ENCODE results near the gene SERPINH1.

Gene SERPINH1

GRCh38 chr11:75553889-75554257, 8.2 kb upstream of the SERPINH1 start:
- TF ChIP-seq EP300 (IDR thresholded peaks at IDR 0.05; ENCODE audit: borderline replicate concordance): no peak
- no peak for TF ChIP-seq NFIC (IDR thresholded peaks at IDR 0.05)
- no peak for TF ChIP-seq REST (IDR thresholded peaks at IDR 0.05; ENCODE audit: low read depth)
- no peak for TF ChIP-seq CREB1 (IDR thresholded peaks at IDR 0.05; ENCODE audit: low read depth)
- no peak for TF ChIP-seq RAD21 (IDR thresholded peaks at IDR 0.05; ENCODE audit: low read depth)
- TF ChIP-seq USF1 (IDR thresholded peaks at IDR 0.05): no peak
- TF ChIP-seq MAX (IDR thresholded peaks at IDR 0.05): no peak
- no peak for TF ChIP-seq TCF12 (IDR thresholded peaks at IDR 0.05; ENCODE audit: low read depth)
- TF ChIP-seq CEBPB (IDR thresholded peaks at IDR 0.05): no peak
- no peak for TF ChIP-seq ZBTB7A (IDR thresholded peaks at IDR 0.05; ENCODE audit: low read depth)
- TF ChIP-seq TAF1 (IDR thresholded peaks at IDR 0.05; ENCODE audit: low read depth): no peak
- TF ChIP-seq TEAD4 (IDR thresholded peaks at IDR 0.05): no peak
- no peak for TF ChIP-seq EGR1 (IDR thresholded peaks at IDR 0.05)
- no peak for TF ChIP-seq YY1 (IDR thresholded peaks at IDR 0.05; ENCODE audit: low read depth)
- TF ChIP-seq FOXM1 (IDR thresholded peaks at IDR 0.05; ENCODE audit: borderline replicate concordance, low read depth): no peak

- TF ChIP-seq TEAD4 (IDR thresholded peaks at IDR 0.05) (no peak), TAF1 (IDR thresholded peaks at IDR 0.05; ENCODE audit: low read depth) (no peak), MAX (IDR thresholded peaks at IDR 0.05) (no peak), EGR1 (IDR thresholded peaks at IDR 0.05) (no peak), RAD21 (IDR thresholded peaks at IDR 0.05; ENCODE audit: low read depth) (no peak), NFIC (IDR thresholded peaks at IDR 0.05) (peak; percentile 76)
These were observed 7.6 kb upstream of the SERPINH1 start for GRCh38 chr11:75554258-75555022.

GRCh38 chr11:75555079-75555811, 6.8 kb upstream of the SERPINH1 start:
- TF ChIP-seq CREB1 (IDR thresholded peaks at IDR 0.05; ENCODE audit: low read depth) (no peak), EGR1 (IDR thresholded peaks at IDR 0.05) (no peak), RAD21 (IDR thresholded peaks at IDR 0.05; ENCODE audit: low read depth) (no peak), FOXM1 (IDR thresholded peaks at IDR 0.05; ENCODE audit: borderline replicate concordance, low read depth) (no peak), EP300 (IDR thresholded peaks at IDR 0.05; ENCODE audit: borderline replicate concordance) (no peak), CEBPB (IDR thresholded peaks at IDR 0.05) (no peak), TCF12 (IDR thresholded peaks at IDR 0.05; ENCODE audit: low read depth) (no peak), USF1 (IDR thresholded peaks at IDR 0.05) (no peak), NFIC (IDR thresholded peaks at IDR 0.05) (no peak), ZBTB7A (IDR thresholded peaks at IDR 0.05; ENCODE audit: low read depth) (no peak), TAF1 (IDR thresholded peaks at IDR 0.05; ENCODE audit: low read depth) (no peak), YY1 (IDR thresholded peaks at IDR 0.05; ENCODE audit: low read depth) (no peak)

GRCh38 chr11:75556275-75556674, 5.8 kb upstream of the SERPINH1 start:
- TF ChIP-seq EGR1 (IDR thresholded peaks at IDR 0.05) (no peak), ZBTB7A (IDR thresholded peaks at IDR 0.05; ENCODE audit: low read depth) (no peak), FOXM1 (IDR thresholded peaks at IDR 0.05; ENCODE audit: borderline replicate concordance, low read depth) (no peak), YY1 (IDR thresholded peaks at IDR 0.05; ENCODE audit: low read depth) (no peak), USF1 (IDR thresholded peaks at IDR 0.05) (no peak), RAD21 (IDR thresholded peaks at IDR 0.05; ENCODE audit: low read depth) (no peak), MAX (IDR thresholded peaks at IDR 0.05) (no peak), TAF1 (IDR thresholded peaks at IDR 0.05; ENCODE audit: low read depth) (no peak), REST (IDR thresholded peaks at IDR 0.05; ENCODE audit: low read depth) (no peak), TCF12 (IDR thresholded peaks at IDR 0.05; ENCODE audit: low read depth) (no peak), TEAD4 (IDR thresholded peaks at IDR 0.05) (no peak), CEBPB (IDR thresholded peaks at IDR 0.05) (no peak), NFIC (IDR thresholded peaks at IDR 0.05) (no peak), EP300 (IDR thresholded peaks at IDR 0.05; ENCODE audit: borderline replicate concordance) (no peak), CREB1 (IDR thresholded peaks at IDR 0.05; ENCODE audit: low read depth) (no peak)
